ENCODE results near the gene BDNF. TPM values are rescaled to one million over a fixed set of nuclear protein-coding genes. Genes with fewer than 3 reads are reported as not detected.

Gene BDNF
- total and polyA plus RNA-seq, 2 experiments from 2014 or later = 0.36 to 0.37 TPM

- H3K27me3 ChIP-seq = peaks cover 82% of the 10 kb centered on the region
- no peak overlapping the region for H3K4me3 ChIP-seq
- H3K9me3 ChIP-seq (ENCODE audit: low read depth) = no peaks in the 10 kb centered on the region
- H3K4me1 ChIP-seq (ENCODE audit: low read depth) = peaks cover 4% of the 10 kb centered on the region
- no peak for DNase-seq (ENCODE audit: low read depth in 1 of 2, low spot score in 1 of 2)
- no peaks in the 10 kb centered on the region for H3K36me3 ChIP-seq
- TF ChIP-seq CTCF (IDR thresholded peaks at IDR 0.05; ENCODE audit: low read depth, low read length) = no peak
- no peak overlapping the region for H3K27ac ChIP-seq
Measured at GRCh38 chr11:27716216-27716615, 16.0 kb upstream of the BDNF start.

GRCh38 chr11:27711725-27712124 is 11.5 kb upstream of the BDNF start:
- no peak for DNase-seq (ENCODE audit: low read depth in 1 of 2, low spot score in 1 of 2)
- H3K4me1 ChIP-seq (ENCODE audit: low read depth) = no peaks in the 10 kb centered on the region
- H3K36me3 ChIP-seq = no peaks in the 10 kb centered on the region
- H3K27me3 ChIP-seq = peaks cover 51% of the 10 kb centered on the region
- H3K4me3 ChIP-seq = no peak overlapping the region
- TF ChIP-seq CTCF (IDR thresholded peaks at IDR 0.05; ENCODE audit: low read depth, low read length) = no peak
- H3K9me3 ChIP-seq (ENCODE audit: low read depth) = no peaks in the 10 kb centered on the region
- no peak overlapping the region for H3K27ac ChIP-seq

- H3K4me3 ChIP-seq = no peak overlapping the region
- H3K9me3 ChIP-seq (ENCODE audit: low read depth) = no peaks in the 10 kb centered on the region
- no peaks in the 10 kb centered on the region for H3K36me3 ChIP-seq
- H3K4me1 ChIP-seq (ENCODE audit: low read depth) = no peaks in the 10 kb centered on the region
- H3K27ac ChIP-seq = no peak overlapping the region
- no peak for TF ChIP-seq CTCF (IDR thresholded peaks at IDR 0.05; ENCODE audit: low read depth, low read length)
- DNase-seq (ENCODE audit: low read depth in 1 of 2, low spot score in 1 of 2) = no peak
- H3K27me3 ChIP-seq = peaks cover 39% of the 10 kb centered on the region
Measured at GRCh38 chr11:27710536-27710935, 10.3 kb upstream of the BDNF start.

- H3K27me3 ChIP-seq = peaks cover 42% of the 10 kb centered on the region
- no peaks in the 10 kb centered on the region for H3K36me3 ChIP-seq
- no peak overlapping the region for H3K27ac ChIP-seq
- TF ChIP-seq CTCF (IDR thresholded peaks at IDR 0.05; ENCODE audit: low read depth, low read length) = no peak
- DNase-seq (ENCODE audit: low read depth in 1 of 2, low spot score in 1 of 2) = no peak
- H3K9me3 ChIP-seq (ENCODE audit: low read depth) = no peaks in the 10 kb centered on the region
- H3K4me3 ChIP-seq = no peak overlapping the region
- no peaks in the 10 kb centered on the region for H3K4me1 ChIP-seq (ENCODE audit: low read depth)
Measured at GRCh38 chr11:27707676-27708075, 7.4 kb upstream of the BDNF start.

GRCh38 chr11:27705873-27706820 is 5.9 kb upstream of the BDNF start:
- TF ChIP-seq CTCF (IDR thresholded peaks at IDR 0.05; ENCODE audit: low read depth, low read length) = peak; percentile 72
- Histone ChIP-seq H3K4me1 (ENCODE audit: low read depth) (no peaks in the 10 kb centered on the region), H3K4me3 (no peak overlapping the region), H3K9me3 (ENCODE audit: low read depth) (no peaks in the 10 kb centered on the region), H3K27me3 (peaks cover 52% of the 10 kb centered on the region), H3K36me3 (no peaks in the 10 kb centered on the region), H3K27ac (no peak overlapping the region)
- DNase-seq (ENCODE audit: low read depth in 1 of 2, low spot score in 1 of 2) = peak; percentile 38 to 45
